Peyer's patch (tissue), 4 donors: ENCODE measurements around the gene ZFHX3.

ENCODE experiments used
- POLR2A ChIP-seq, 2 donors: fragments of 450-650 bp; IDR thresholded peaks; one replicate each; pipeline ENCODE4 v1.5.1; 2017; ENCODE audit warnings: antibody characterized with exemption in 2 of 2, mild to moderate bottlenecking in 2 of 2, moderate library complexity in 2 of 2
- TF ChIP-seq, protein P1 (sequence below), 6 experiments: fragments of 450-650 bp in 4 of 6; fragments of 200-600 bp in 2 of 6; sonication (generic) in 1 of 6; IDR thresholded peaks; one replicate each; pipeline ENCODE4 v1.5.1; 2017 to 2019; ENCODE audit warnings: antibody characterized with exemption in 6 of 6, mild to moderate bottlenecking in 3 of 6, moderate library complexity in 1 of 6

DNA sequence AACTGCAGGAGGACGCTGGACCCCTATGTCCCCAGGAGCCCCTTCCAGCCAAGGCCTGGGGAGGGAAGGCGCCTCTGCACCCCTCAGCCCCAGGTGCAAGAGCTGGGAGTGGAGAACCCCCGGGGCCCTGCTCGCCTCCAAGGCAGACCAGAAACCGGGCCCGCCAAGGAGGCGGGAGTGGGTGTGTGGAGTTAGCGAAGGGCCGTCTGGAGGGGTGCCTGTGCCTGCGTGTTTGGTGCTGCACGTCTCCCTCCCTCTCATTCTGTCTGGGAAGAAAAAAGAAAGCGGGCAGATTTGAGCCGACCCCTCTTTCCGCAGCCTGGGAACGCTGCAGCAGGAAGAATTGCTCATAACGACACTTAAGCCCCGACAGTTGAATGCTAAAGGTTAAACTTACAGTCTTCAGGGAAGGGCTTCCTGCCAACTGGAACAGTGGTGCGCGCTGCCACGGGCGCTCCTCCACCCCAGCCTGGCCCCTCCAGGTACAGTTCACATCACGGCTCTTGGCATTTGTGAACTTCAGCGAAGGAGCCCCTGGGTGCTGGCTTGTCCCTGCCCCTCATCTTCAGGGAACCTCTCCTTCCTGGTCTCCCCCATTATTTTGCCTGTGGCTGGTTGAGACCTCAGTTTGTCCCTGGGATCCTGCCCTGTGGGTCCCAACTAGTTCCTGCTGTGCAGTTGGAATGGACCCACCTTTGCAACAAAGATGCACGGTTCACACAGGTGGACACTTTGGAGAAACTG, 19.2 kb upstream of the ZFHX3 start:
- TF ChIP-seq, protein P1, sequence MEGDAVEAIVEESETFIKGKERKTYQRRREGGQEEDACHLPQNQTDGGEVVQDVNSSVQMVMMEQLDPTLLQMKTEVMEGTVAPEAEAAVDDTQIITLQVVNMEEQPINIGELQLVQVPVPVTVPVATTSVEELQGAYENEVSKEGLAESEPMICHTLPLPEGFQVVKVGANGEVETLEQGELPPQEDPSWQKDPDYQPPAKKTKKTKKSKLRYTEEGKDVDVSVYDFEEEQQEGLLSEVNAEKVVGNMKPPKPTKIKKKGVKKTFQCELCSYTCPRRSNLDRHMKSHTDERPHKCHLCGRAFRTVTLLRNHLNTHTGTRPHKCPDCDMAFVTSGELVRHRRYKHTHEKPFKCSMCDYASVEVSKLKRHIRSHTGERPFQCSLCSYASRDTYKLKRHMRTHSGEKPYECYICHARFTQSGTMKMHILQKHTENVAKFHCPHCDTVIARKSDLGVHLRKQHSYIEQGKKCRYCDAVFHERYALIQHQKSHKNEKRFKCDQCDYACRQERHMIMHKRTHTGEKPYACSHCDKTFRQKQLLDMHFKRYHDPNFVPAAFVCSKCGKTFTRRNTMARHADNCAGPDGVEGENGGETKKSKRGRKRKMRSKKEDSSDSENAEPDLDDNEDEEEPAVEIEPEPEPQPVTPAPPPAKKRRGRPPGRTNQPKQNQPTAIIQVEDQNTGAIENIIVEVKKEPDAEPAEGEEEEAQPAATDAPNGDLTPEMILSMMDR (IDR thresholded peaks at IDR 0.05) = no peak
- TF ChIP-seq POLR2A (IDR thresholded peaks at IDR 0.05) = no peak
